Heart right ventricle (tissue), 16 donors: ENCODE results near the gene IRGQ. TPM values are rescaled to one million over a fixed set of nuclear protein-coding genes. Genes with fewer than 3 reads are reported as not detected.

ENCODE experiments used
- ATAC-seq, 8 donors: fragments of 200-7000 bp; cut with Tn5 transposase; one replicate each; pipeline ENCODE4 v1.9.1; 2020; ENCODE audit warnings: mild to moderate bottlenecking in 8 of 8, moderate library complexity in 8 of 8, moderate number of reproducible peaks in 1 of 8
- DNase-seq, 2 donors: peaks; one replicate each; pipeline ENCODE4 v3.0.0-alpha.2; 2020
- H3K27ac ChIP-seq, 10 donors: fragments of 200-600 bp; sonication (generic) in 2 of 10; one replicate each; pipeline versions ENCODE4 v1.5.0 to v1.8.0; 2020 to 2022; ENCODE audit warnings: mild to moderate bottlenecking in 3 of 10
- H3K27me3 ChIP-seq, 7 donors: fragments of 200-600 bp; one replicate each; pipeline ENCODE4 v1.8.0; 2021 to 2022; ENCODE audit warnings: mild to moderate bottlenecking in 2 of 7
- H3K36me3 ChIP-seq, 9 donors: fragments of 200-600 bp; sonication (generic) in 1 of 9; one replicate each; pipeline versions ENCODE4 v1.5.0 to v1.8.0; 2020 to 2022; ENCODE audit warnings: mild to moderate bottlenecking in 2 of 9
- H3K4me1 ChIP-seq, 9 donors: fragments of 200-600 bp; sonication (generic) in 1 of 9; one replicate each; pipeline versions ENCODE4 v1.5.0 to v1.8.0; 2020 to 2022; ENCODE audit warnings: mild to moderate bottlenecking in 4 of 9
- H3K4me3 ChIP-seq, 10 donors: fragments of 200-600 bp; sonication (generic) in 2 of 10; one replicate each; pipeline versions ENCODE4 v1.5.0 to v1.8.0; 2020 to 2022; ENCODE audit warnings: mild to moderate bottlenecking in 7 of 10, moderate library complexity in 2 of 10
- H3K9me3 ChIP-seq, 11 donors: fragments of 200-600 bp in 10 of 11; sonication (generic) in 2 of 11; one replicate each; pipeline versions ENCODE4 v1.5.0 to v1.8.0; 2013 to 2022; ENCODE audit warnings: mild to moderate bottlenecking in 2 of 11, control low read depth in 1 of 11, moderate library complexity in 1 of 11
- WGBS, 2 donors: extraction: QIAGEN DNeasy Blood & Tissue Kit; methylation state at CpG; one replicate each; pipeline ENCODE4 v1.1.7; 2013; ENCODE audit warnings: inconsistent platforms in 1 of 2; 5-methylcytosine and 5-hydroxymethylcytosine counted together
- intact Hi-C, 10 donors: fragments of 100-400 bp; cut with DNase I; formaldehyde crosslinking; loops; one replicate each; pipeline versions ENCODE4 v1.11.1 to v1.14.2; 2022
- polyA plus RNA-seq, 2 donors: library from polyadenylated mRNA; stranded (reverse); fragments of 200-250 nt; gene quantifications; one replicate each; pipeline ENCODE4 v1.2.3, GENCODE V29; 2013
- total RNA-seq, 10 donors: library from RNA; stranded (reverse); fragmentation: NEBNext Ultra II Directional in 3 of 10; extraction: Animal tissue kit (Norgen Biotek cat#: 25700) in 3 of 10; gene quantifications; one replicate each; pipeline versions ENCODE4 v1.2.1 to v1.2.4, GENCODE V29; 2021 to 2023
- TF ChIP-seq, protein P1 (sequence below), 9 donors: fragments of 200-600 bp; sonication (generic) in 2 of 9; IDR thresholded peaks; one replicate each; pipeline versions ENCODE4 v1.5.0 to v1.8.0; 2021 to 2022; ENCODE audit warnings: antibody characterized with exemption in 9 of 9, mild to moderate bottlenecking in 5 of 9, moderate library complexity in 1 of 9
- donor health status: Arrhythmogenic right ventricular cardiomyopathy.
- donor health status: ischemic (EF 13 %, LVEDD 7.1; RV severe dilation, severe dysfunction).
- donor health status: healthy with polysubstance abuse.
- donor health status: DM: no; HTN: yes; CAD: no.
- donor health status: DM: no; HTN: no; CAD: no.
- donor health status: ischemic (EF 25% LVEDD 6.9; RV normal size, moderate dysfunction).
- donor health status: ischemic (EF 25% LVEDD 5.7; RV mildly dilated, moderate dysfunction).
- donor health status: healthy.
- donor health status: DM: yes; HTN: yes; CAD: no.
- donor health status: Ischemic cardiomyopathy.
- donor health status: ischemic (EF 35%, LVEDD 5.7; RV mildly dilated, moderate dysfunction).
- donor health status: nonischemic (EF 11% LVEDD 7.7; RV severe dilation, severe dysfunction).
- donor health status: DM: yes; HTN: yes; CAD: no.
- donor health status: PGD.
- donor health status: ischemic (EF 29% LVEDD 5.4; RV normal size, mild dysfunction).
- donor health status: nonischemic (EF 23%, LVEDD 6.1; RV moderate dilation, normal function).

Gene IRGQ
- total and polyA plus RNA-seq, 12 donors: 5.6 to 34.2 (median 26.4) TPM

GRCh38 chr19:43540381-43540780 is 55.6 kb downstream of the IRGQ start:
- Histone ChIP-seq H3K9me3 (peaks cover 0 to 15% (median 10%) of the 10 kb centered on the region in 11 donors), H3K36me3 (peaks cover 0 to 85% (median 47%) of the 10 kb centered on the region in 9 donors), H3K27me3 (no peaks in the 10 kb centered on the region), H3K27ac (no peak overlapping the region), H3K4me1 (peaks cover 0 to 5% (median 0%) of the 10 kb centered on the region in 9 donors), H3K4me3 (no peak overlapping the region)
- intact Hi-C loops: loop anchor here in 2 of 10 donors (10.0 kb wide), 2 partner anchors 104 to 244 kb away; partner anchors contain the start of gene KCNN4 (in 1 of the 2)
- WGBS, 2 donors: 96 to 97% methylated on average over 3 of the region's 3 CpGs
- DNase-seq (no peak), ATAC-seq (no peak)
- TF ChIP-seq, protein P1, sequence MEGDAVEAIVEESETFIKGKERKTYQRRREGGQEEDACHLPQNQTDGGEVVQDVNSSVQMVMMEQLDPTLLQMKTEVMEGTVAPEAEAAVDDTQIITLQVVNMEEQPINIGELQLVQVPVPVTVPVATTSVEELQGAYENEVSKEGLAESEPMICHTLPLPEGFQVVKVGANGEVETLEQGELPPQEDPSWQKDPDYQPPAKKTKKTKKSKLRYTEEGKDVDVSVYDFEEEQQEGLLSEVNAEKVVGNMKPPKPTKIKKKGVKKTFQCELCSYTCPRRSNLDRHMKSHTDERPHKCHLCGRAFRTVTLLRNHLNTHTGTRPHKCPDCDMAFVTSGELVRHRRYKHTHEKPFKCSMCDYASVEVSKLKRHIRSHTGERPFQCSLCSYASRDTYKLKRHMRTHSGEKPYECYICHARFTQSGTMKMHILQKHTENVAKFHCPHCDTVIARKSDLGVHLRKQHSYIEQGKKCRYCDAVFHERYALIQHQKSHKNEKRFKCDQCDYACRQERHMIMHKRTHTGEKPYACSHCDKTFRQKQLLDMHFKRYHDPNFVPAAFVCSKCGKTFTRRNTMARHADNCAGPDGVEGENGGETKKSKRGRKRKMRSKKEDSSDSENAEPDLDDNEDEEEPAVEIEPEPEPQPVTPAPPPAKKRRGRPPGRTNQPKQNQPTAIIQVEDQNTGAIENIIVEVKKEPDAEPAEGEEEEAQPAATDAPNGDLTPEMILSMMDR (IDR thresholded peaks at IDR 0.05): no peak

GRCh38 chr19:43538922-43539321 is 57.0 kb downstream of the IRGQ start:
- Histone ChIP-seq H3K4me3 (no peak overlapping the region), H3K36me3 (peaks cover 0 to 71% (median 35%) of the 10 kb centered on the region in 9 donors), H3K27me3 (no peaks in the 10 kb centered on the region), H3K27ac (no peak overlapping the region), H3K9me3 (peaks cover 0 to 15% (median 10%) of the 10 kb centered on the region in 11 donors), H3K4me1 (peaks cover 0 to 18% (median 5%) of the 10 kb centered on the region in 9 donors)
- intact Hi-C loops: loop anchor here in 7 of 10 donors (5.0 to 10.0 kb wide), 6 partner anchors 53 to 126 kb away; partner anchors contain the start of genes IRGQ (in 2 of the 7) and ZNF576 (in 2 of the 7)
- TF ChIP-seq, protein P1 (IDR thresholded peaks at IDR 0.05): no peak
- ATAC-seq (no peak), DNase-seq (no peak)

DNA sequence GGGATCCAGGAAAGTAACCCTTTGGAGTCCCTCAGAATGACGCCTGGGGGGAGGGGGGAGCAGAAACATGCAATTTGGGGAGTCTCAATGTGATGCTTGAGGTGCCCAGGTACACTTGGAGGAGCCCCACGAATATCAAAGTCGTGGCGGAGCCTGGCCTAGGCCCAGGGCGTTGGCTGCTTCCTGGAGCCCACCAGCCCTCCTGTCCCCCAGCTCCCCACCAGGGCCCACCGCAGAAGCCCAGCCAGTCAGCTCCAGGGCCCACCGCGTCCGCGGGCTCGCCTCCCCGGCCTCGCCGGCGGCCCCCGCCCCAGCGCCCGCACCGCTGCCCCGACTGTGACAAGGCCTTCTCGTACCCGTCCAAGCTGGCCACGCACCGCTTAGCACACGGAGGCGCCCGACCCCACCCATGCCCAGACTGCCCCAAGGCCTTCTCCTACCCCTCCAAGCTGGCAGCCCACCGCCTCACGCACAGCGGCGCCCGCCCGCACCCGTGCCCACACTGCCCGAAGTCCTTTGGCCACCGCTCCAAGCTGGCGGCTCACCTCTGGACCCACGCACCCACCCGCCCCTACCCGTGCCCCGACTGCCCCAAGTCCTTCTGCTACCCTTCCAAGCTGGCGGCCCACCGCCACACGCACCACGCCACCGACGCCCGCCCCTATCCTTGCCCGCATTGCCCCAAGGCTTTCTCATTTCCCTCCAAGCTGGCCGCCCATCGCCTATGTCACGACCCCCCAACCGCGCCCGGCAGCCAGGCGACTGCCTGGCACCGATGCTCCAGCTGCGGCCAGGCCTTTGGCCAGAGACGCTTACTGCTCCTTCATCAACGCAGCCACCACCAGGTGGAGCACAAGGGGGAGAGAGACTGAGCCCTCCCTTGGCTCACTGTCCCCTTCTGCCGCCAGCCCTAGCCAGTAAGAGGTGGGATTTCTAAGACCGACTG is 60.8 kb downstream of the IRGQ start:
- intact Hi-C loops: loop anchor here in 7 of 10 donors (1.0 to 10.0 kb wide), 9 partner anchors 57 to 134 kb away; partner anchors contain the start of genes IRGQ (in 5 of the 7) and ZNF576 (in 5 of the 7)
- Histone ChIP-seq H3K27me3 (no peaks in the 10 kb centered on the region), H3K4me3 (peak overlapping the region in 2 of 10 donors; percentile 66 to 74), H3K27ac (peak overlapping the region in 6 of 10 donors; percentile 82 to 91 (median 89)), H3K36me3 (peaks cover 0 to 33% (median 15%) of the 10 kb centered on the region in 9 donors), H3K4me1 (peaks cover 0 to 33% (median 7%) of the 10 kb centered on the region in 9 donors), H3K9me3 (peaks cover 0 to 15% (median 10%) of the 10 kb centered on the region in 11 donors)
- WGBS, 2 donors: 45 to 57% methylated on average over 58 to 62 of the region's 62 CpGs
- DNase-seq: peak; percentile 68 to 74
- TF ChIP-seq, protein P1 (IDR thresholded peaks at IDR 0.05): peak; percentile 20 to 69 (median 60)
- ATAC-seq: peak in 2 of 8 donors; percentile 13 to 18

Other genes with a start within 250 kb of the IRGQ start
- gene CD177, start 242.4 kb downstream of the IRGQ start, total RNA-seq: under 1 TPM in 4 of 10 donors, not detected in 6; 0.51 to 0.56 (median 0.55) TPM
- gene CD177, start 242.4 kb downstream of the IRGQ start, polyA plus RNA-seq: under 1 TPM in 1 of 2 donors, not detected in 1; 0.07 TPM
- gene TEX101, start 181.2 kb downstream of the IRGQ start, total RNA-seq: not detected
- not detected for gene TEX101, start 181.2 kb downstream of the IRGQ start, polyA plus RNA-seq
- gene LYPD3, start 130.5 kb downstream of the IRGQ start, total RNA-seq: under 1 TPM in 8 of 10 donors, not detected in 2; 0.14 to 0.75 (median 0.37) TPM
- gene LYPD3, start 130.5 kb downstream of the IRGQ start, polyA plus RNA-seq: under 1 TPM; 0.29 to 0.42 TPM
- gene PHLDB3, start 91.4 kb downstream of the IRGQ start, total RNA-seq: 10 to 100 TPM in 1 of 10 donors, 1 to 10 TPM in 9; 4.1 to 10.0 (median 7.0) TPM
- gene PHLDB3, start 91.4 kb downstream of the IRGQ start, polyA plus RNA-seq: 1 to 10 TPM; 4.0 to 5.7 TPM
- 10 to 100 TPM in 9 of 10 donors, 1 to 10 TPM in 1; 8.7 to 21.3 (median 13.0) TPM for gene ETHE1, start 68.9 kb downstream of the IRGQ start, total RNA-seq
- 10 to 100 TPM in 1 of 2 donors, 1 to 10 TPM in 1; 5.1 to 23.6 TPM for gene ETHE1, start 68.9 kb downstream of the IRGQ start, polyA plus RNA-seq
- gene ZNF575, start 62.9 kb downstream of the IRGQ start, total RNA-seq: 1 to 10 TPM in 7 of 10 donors, under 1 TPM in 3; 0.45 to 2.0 (median 1.3) TPM
- gene ZNF575, start 62.9 kb downstream of the IRGQ start, polyA plus RNA-seq: under 1 TPM; 0.54 to 0.80 TPM
- 10 to 100 TPM; 11.8 to 21.9 (median 17.7) TPM for gene XRCC1, start 20.6 kb downstream of the IRGQ start, total RNA-seq
- 10 to 100 TPM; 11.0 to 19.2 TPM for gene XRCC1, start 20.6 kb downstream of the IRGQ start, polyA plus RNA-seq
- 1 to 10 TPM in 9 of 10 donors, under 1 TPM in 1; 0.28 to 3.7 (median 1.3) TPM for gene PINLYP, start 20.3 kb downstream of the IRGQ start, total RNA-seq
- 1 to 10 TPM; 4.5 to 5.2 TPM for gene PINLYP, start 20.3 kb downstream of the IRGQ start, polyA plus RNA-seq
- 10 to 100 TPM in 9 of 10 donors, 1 to 10 TPM in 1; 8.7 to 15.9 (median 12.7) TPM for gene ZNF576, start 461 bp upstream of the IRGQ start, total RNA-seq
- 10 to 100 TPM in 1 of 2 donors, 1 to 10 TPM in 1; 6.7 to 20.9 TPM for gene ZNF576, start 461 bp upstream of the IRGQ start, polyA plus RNA-seq
- under 1 TPM in 8 of 10 donors, not detected in 2; 0.11 to 0.32 (median 0.22) TPM for gene SRRM5, start 16.0 kb upstream of the IRGQ start, total RNA-seq
- 1 to 10 TPM in 1 of 2 donors, under 1 TPM in 1; 0.26 to 1.6 TPM for gene SRRM5, start 16.0 kb upstream of the IRGQ start, polyA plus RNA-seq
- gene ZNF428, start 23.5 kb upstream of the IRGQ start, total RNA-seq: 10 to 100 TPM; 28.1 to 37.6 (median 32.9) TPM
- gene ZNF428, start 23.5 kb upstream of the IRGQ start, polyA plus RNA-seq: 10 to 100 TPM; 43.2 to 94.9 TPM
- gene CADM4, start 43.7 kb upstream of the IRGQ start, total RNA-seq: 10 to 100 TPM in 1 of 10 donors, 1 to 10 TPM in 9; 3.0 to 12.3 (median 8.4) TPM
- 1 to 10 TPM; 7.5 to 8.1 TPM for gene CADM4, start 43.7 kb upstream of the IRGQ start, polyA plus RNA-seq
- 10 to 100 TPM in 4 of 10 donors, 1 to 10 TPM in 6; 2.1 to 28.6 (median 7.4) TPM for gene PLAUR, start 74.0 kb upstream of the IRGQ start, total RNA-seq
- 10 to 100 TPM in 1 of 2 donors, 1 to 10 TPM in 1; 3.7 to 17.1 TPM for gene PLAUR, start 74.0 kb upstream of the IRGQ start, polyA plus RNA-seq
- not detected for gene IRGC, start 119.9 kb upstream of the IRGQ start, total RNA-seq
- not detected for gene IRGC, start 119.9 kb upstream of the IRGQ start, polyA plus RNA-seq
- 10 to 100 TPM in 9 of 10 donors, 1 to 10 TPM in 1; 10.0 to 19.4 (median 13.3) TPM for gene SMG9, start 158.8 kb upstream of the IRGQ start, total RNA-seq
- gene SMG9, start 158.8 kb upstream of the IRGQ start, polyA plus RNA-seq: 10 to 100 TPM; 20.3 to 30.4 TPM
- 1 to 10 TPM in 3 of 10 donors, under 1 TPM in 7; 0.34 to 1.6 (median 0.69) TPM for gene KCNN4, start 184.8 kb upstream of the IRGQ start, total RNA-seq
- gene KCNN4, start 184.8 kb upstream of the IRGQ start, polyA plus RNA-seq: 1 to 10 TPM; 1.2 to 1.4 TPM
- gene LYPD5, start 206.3 kb upstream of the IRGQ start, total RNA-seq: 1 to 10 TPM in 5 of 10 donors, under 1 TPM in 5; 0.24 to 5.3 (median 0.90) TPM
- gene LYPD5, start 206.3 kb upstream of the IRGQ start, polyA plus RNA-seq: 1 to 10 TPM in 1 of 2 donors, under 1 TPM in 1; 0.37 to 1.2 TPM
- gene ZNF283, start 231.2 kb upstream of the IRGQ start, total RNA-seq: 10 to 100 TPM in 9 of 10 donors, 1 to 10 TPM in 1; 7.5 to 16.9 (median 12.1) TPM
- 1 to 10 TPM; 1.7 to 6.7 TPM for gene ZNF283, start 231.2 kb upstream of the IRGQ start, polyA plus RNA-seq